Right lung (tissue), 10 donors: Measurements from ENCODE around the gene SYT15B. TPM values are rescaled to one million over a fixed set of nuclear protein-coding genes. Genes with fewer than 3 reads are reported as not detected.
"Not testable (repeated sequence)": the region's sequence is repeated elsewhere in the genome, so short reads cannot be mapped to it uniquely, and the experiment has no call there.

Experiments
- DNase-seq, 2 donors: peaks; one replicate each; pipeline ENCODE4 v3.0.0-alpha.2; 2013
- long read RNA-seq, 8 donors: transcript quantifications; one replicate each; lab custom pipeline, GENCODE V29; 2026
- polyA plus RNA-seq, 5 donors: library from polyadenylated mRNA; unstranded; fragments of 120-200 nt; gene quantifications; one replicate each; pipeline versions ENCODE4 v1.2.1 to v1.2.3, GENCODE V29; 2013; ENCODE audit warnings: inconsistent platforms in 1 of 5, low replicate concordance in 1 of 5; ENCODE audit not compliant: insufficient read length in 5 of 5, insufficient read depth in 1 of 5

The SYT15B gene
- polyA plus RNA-seq = 10 to 100 TPM in 1 of 5 donors, 1 to 10 TPM in 4; 2.2 to 16.2 (median 7.1) TPM
- long read RNA-seq, donor 1 = 0 reads
- long read RNA-seq, donor 2 = 0 reads
- long read RNA-seq, donor 3, partial matches to known transcripts = 19 of 19 reads
- long read RNA-seq, donor 3, other reads (novel, unspliced or antisense) = 0 of 19 reads
- long read RNA-seq, donor 4, partial matches to known transcripts = 6 of 11 reads
- long read RNA-seq, donor 4, other reads (novel, unspliced or antisense) = 5 of 11 reads
- long read RNA-seq, donor 5, partial matches to known transcripts = 5 of 5 reads
- long read RNA-seq, donor 5, other reads (novel, unspliced or antisense) = 0 of 5 reads
- long read RNA-seq, donor 6, partial matches to known transcripts = 0 of 3 reads
- long read RNA-seq, donor 6, other reads (novel, unspliced or antisense) = 0 of 3 reads
- long read RNA-seq, donor 7, full-length matches to known transcripts = 1 of 20 reads
- long read RNA-seq, donor 7, partial matches to known transcripts = 19 of 20 reads
- long read RNA-seq, donor 7, other reads (novel, unspliced or antisense) = 0 of 20 reads
- long read RNA-seq, donor 8 = 0 reads

DNA sequence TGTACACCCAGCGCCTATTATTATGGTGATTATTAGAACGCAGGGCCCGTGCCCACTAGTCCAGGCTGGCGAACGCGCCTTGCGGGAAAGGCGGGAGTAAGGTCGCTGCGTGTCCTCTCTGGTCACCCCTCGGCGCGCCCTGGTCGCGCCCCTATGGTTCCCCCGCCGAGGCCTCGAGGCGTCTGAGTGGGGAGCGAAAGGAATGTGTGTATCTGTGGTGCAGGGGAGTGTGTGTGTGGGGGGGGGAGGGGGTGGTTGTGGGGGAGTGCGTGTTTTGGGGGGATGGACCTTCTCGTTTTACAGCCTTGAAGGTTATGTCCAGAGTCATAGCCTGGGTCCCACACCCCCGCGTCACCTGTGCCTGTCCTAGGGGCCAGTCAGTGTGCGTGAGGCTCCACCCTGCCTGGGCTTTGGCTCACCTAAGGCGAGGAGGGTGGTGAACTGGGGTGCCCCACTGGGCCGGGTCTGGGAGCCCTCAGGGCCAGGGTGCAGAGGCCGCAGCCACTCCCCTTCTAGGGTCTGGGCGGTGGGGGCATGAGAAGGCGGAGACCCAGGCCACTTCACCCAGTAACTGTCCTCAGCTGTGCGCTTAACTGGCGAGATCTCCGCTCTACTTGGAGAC lies at the start of gene SYT15B:
Gene SYT15B (minus strand): TSS at position 39 of the 622 bp plus-strand sequence. CDS start 952 bp downstream, outside the sequence.
- DNase-seq = not testable (repeated sequence)

DNA sequence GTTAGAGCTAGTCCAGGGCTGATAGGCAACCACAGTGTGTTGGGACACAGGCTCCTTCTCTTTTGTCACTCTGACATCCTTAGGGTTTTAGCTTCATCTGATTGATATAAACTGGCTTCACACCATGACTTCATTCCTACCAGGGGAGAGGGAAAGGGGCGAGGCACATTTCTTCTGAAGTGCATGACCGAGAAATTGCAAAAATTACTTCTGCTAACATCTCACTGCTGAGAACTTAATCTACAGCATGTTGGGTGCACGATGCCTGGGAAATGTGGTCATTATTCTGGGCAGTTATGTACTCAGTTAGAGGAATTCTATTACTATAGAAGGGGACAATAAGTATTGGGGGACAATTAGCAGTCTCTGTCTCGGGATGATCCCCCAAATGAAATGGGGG lies 16.2 kb upstream of the SYT15B start:
- DNase-seq = not testable (repeated sequence)

DNA sequence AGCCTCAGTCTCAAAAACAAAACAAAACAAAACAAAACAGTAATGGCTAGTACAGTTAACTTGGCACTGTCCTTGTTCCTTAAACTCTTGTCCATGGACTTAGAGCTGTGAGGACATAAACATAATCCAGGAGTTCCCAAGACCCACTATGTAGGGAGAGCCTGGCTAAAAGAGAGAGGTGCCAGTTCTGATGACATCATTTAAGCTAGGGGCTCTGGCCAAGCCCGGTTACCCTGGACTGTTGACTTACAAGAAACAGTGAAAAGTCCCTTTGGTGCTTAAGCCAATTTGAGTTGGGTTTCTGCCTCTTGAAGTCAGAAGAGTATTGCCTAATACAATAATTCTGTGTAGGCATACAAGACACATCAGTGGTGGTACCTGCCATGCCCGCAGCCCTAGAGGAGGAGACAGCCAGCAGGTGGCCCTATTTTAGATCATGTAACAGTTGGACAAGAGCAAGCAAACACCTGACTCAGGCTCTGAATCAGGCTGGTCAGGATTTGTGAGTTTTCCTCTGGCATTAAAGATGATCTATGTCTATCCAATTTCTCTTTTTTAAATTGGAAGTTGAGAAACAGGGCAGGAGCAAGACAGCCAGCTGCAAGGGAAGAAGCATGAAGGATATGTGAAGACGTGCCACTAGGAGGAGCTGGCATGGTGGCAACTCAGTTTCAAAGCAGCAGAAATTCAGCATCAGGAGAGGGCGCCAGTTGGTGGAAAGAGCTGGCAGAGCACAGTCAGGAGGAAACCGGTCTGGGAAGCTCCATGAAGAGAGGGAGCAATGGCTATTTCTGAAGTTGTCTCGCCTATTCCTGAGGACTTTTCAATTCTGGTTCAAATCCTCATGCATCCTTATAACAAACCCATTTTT lies 12.2 kb upstream of the SYT15B start:
- DNase-seq = peak; percentile 31 to 33

DNA sequence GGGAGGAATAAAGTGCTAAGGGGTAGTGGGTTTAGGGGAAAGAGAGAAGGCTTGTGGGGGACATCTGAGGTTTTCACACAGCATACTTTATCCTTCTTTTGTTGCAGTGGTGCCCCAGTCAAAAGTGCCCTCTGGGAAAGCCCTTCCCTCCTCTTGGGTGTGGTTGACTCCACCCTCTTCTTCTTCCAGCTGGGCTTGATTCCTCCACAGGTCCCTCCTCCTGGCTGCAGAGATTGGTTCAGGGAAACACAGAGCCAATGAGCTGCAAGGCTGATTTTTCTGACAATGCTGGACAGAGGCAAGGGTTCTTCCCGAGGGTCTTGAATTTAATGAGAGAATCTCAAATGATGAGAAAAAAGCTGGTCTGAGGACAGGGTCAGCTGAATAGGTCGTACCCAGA lies 7.4 kb upstream of the SYT15B start:
- DNase-seq = not testable (repeated sequence)

DNA sequence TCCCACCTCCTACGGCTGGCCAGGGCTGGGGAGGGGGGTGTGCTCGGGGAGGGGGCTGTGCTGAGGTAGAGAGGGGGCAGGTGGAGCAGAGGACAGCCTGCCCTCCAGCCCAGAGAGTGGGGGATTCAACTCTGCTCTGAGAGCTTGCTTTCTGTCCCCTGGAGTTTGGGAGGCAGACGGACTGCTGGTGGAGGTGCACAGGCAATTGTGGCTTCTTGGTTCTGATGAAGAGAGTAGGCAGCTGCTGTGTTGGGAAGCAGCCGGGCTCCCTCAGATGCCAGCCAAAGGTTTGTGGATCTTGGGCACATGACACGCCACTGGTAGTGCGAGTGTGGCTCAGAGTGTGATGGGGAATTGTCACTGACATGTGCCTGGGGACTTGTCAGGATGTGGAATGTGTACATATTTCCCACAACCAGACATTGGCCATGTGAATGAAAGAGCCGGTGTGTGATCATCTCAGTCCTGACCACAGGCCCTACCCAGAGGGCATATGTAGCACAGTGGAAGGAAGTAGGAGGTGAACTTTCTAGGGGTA lies 5.3 kb upstream of the SYT15B start:
- not testable (repeated sequence) for DNase-seq

DNA sequence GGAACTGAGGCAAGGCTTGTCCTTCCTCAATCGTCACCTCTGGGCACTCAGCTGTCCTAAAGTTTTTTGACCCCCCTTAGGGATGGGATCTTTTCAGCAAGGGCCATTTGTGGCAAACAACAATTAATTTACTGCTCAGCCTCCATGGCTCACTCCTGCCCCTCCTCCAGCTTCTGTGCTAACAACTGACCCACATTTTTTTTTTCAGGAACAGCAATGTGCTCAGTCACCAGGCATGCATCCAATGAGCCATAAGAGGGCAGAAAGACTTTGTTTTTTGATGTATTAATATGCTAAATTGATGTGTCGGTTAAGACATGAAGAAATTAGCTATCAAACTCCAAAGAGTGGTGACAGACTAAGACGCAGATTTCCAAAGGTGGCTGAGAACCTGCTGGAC lies 4.7 kb upstream of the SYT15B start:
- not testable (repeated sequence) for DNase-seq

DNA sequence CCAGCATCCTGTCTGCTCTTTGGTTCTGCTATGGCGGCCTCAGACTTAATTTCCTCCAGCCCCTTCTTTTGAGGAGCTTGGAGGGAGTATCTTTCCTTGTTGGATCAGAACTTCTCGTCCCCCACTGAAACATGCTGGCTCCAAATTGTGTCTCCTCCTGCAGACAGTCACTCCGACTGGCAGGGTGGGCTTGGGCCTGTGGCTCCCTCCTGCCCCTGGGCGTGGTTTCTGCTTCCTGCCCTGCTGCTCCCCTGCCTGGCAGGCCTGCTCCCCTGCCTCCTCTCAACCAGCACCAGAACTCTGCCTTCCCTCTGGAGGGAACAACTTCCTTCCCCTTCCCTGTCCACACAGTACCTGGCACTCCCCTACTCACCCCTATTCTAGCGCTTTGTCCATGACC lies 3.8 kb upstream of the SYT15B start:
- not testable (repeated sequence) for DNase-seq

DNA sequence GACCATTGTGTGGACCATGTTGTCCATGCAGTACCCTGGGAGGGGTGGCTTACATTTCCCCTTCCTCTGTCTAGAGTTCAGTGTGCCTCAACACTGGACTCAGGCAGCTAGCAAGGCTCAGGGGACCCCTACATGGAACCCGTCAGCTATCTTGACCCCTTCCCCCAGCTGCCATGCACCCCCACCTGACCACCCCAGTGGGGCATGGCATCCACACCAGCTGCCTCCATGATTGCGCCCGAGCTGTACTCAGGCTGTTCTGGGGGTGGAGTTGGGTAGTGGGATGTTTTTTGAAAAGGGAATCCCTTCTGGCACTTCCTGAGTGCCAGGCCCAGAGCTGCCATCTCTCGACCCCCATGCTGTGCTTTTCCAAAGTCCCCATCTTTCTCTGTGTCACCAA lies 1.8 kb upstream of the SYT15B start:
- DNase-seq = not testable (repeated sequence)

DNA sequence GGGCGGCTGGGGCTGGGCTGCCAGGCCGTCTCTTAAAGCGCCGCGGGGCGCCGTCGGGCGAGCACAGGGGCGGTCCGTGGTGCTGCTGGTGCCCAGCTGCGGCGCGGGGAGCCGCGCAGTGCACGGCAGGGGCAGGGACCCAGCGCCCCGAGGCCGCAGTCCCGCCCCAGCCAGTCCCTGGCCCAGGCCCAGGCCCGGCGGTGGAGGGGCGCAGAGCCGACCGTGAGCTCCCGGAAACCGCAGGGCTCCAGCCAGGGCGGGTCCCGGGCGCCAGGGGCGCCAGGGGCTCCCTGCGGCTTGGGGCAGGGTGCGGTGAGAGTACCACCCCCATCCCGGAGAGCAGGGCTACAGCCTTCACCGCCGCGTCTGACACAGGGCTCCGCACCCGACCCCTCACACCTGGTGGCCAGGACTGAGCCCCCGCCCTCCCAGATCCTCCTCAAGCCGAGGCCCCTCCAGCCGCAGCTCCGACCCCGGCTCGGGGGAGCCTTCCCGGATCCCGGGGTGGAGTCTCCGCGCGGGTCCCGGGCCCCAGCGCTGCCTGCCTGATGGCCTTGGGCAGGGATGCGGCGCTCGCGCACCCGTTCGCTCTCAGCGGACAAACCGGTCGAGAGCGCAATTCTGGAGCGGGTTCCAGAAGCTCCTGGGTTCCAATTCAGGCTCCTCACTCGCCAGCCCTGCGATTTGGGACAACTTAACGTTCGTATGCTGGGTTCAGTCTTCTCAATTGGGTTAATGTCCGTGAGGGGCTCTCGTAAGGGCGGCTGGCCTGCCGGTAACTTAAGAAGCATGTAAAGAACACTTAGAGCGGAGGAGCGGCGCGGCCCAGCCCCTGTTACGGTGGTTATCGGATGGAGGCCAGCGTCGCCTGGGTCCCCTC lies 478 bp downstream of the SYT15B start:
- not testable (repeated sequence) for DNase-seq

DNA sequence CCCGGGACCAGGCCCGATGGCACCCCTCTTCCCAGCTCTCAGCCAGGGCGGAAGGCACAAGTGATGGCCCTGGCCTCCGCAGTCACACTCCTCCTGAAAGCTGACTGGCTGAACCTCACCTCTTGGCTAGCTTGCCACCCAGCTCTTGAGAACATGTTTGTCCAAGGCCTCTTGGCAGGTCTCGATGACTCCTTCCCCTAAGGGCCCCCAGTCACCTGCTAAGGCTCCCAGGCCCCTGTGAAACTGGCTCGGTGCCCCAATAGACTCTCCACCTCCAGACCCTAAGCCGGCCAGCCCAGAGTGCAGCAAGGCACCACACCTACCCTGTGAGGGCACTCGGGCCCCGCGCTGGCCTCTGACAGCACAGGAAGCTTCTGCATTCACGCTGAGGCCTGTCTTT lies 4.5 kb downstream of the SYT15B start:
- not testable (repeated sequence) for DNase-seq

DNA sequence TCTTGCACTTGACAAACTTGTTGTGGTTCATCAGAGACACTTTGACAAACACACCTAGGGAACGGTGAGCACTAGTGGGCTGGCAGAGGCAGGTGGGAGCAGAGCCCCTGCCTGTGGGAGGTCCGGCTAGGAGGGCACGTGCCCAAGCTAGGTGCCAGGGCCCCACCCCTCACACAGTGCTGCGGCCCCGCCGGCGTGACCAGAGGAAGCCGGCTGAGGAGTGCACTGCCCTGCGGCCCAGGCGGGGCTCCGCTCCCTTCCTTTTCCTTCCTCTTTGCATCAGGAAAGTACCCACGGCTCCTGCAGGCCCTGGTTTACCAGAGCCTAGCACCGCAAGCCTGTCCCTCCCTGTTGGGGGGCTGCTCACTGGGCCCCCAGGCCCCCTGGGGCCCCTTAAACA lies 7.2 kb downstream of the SYT15B start:
- not testable (repeated sequence) for DNase-seq

DNA sequence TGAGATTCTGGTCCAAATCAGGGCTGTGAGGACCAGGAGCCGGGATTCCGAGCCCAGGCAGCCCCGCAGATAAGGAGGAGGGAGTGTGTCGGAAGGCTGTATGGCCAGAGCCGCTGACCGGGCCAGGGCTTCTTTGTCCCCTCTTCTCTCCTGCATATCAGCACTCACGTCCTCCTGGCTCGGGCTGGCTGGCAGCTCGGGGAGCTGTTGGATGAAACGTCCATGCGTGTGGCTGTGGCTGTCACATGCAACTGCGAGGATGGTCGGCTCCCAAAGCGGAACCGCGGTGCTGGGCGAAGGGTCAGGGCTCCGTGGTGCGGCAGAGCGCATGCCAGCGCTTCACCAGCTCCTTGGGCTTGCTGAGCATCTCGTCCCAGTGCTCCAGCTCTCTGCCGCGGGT lies 9.5 kb downstream of the SYT15B start:
- DNase-seq = not testable (repeated sequence)

DNA sequence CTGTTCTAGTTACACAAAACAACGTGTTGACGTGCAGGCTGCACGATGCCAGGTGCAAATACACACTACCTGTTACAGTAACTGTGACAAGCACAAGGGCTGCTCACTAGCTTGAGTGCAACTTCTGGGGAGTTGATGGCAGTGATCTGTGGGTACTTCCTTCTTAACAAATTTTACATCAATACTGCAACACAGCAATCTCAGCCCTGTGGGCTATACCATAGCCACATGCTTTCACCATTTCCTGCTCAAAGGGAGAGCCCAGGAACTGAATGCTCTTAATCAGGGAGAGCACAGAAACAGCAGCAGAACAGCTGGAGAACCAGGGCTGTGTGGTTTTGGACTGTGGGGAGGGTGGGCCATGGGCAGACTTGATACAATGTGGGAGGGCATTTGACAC lies 10.2 kb downstream of the SYT15B start:
- DNase-seq = not testable (repeated sequence)

DNA sequence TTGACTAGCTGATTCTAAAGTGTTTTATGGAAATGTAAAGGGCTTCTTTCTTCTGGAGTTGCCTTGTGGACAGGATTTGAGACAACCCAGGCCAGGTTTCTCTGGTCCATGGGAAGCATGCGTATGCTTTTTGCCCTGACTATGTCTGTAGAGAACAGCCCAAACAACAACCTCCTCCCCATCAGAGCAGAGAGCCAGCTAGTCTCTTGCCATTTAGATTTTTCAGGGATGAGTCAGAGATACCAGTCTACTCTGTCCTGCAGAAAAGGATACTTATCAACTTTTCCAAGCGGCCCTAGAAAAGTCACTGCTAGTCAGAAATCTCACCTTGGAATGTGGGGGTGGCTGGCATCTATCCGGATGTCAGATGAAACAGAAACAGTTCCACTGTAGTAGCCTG lies 11.6 kb downstream of the SYT15B start:
- DNase-seq = not testable (repeated sequence)

DNA sequence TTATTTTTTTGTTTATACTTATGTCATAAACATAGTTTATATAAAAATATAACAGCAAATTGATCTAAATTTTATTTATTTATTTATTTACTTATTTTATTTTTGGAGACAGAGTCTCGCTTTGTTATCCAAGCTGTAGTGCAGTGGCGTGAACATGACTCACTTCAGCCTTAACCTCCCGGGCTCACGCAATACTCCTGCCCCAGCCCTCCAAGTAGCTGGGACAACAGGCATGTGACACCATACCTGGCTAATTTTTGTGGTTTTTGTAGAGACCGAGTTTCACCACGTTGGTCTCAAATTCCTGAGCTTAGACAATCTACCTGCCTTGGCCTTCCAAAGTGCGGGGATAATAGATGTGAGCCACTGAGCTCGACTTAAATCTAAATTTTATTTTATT lies 13.0 kb downstream of the SYT15B start:
- not testable (repeated sequence) for DNase-seq

DNA sequence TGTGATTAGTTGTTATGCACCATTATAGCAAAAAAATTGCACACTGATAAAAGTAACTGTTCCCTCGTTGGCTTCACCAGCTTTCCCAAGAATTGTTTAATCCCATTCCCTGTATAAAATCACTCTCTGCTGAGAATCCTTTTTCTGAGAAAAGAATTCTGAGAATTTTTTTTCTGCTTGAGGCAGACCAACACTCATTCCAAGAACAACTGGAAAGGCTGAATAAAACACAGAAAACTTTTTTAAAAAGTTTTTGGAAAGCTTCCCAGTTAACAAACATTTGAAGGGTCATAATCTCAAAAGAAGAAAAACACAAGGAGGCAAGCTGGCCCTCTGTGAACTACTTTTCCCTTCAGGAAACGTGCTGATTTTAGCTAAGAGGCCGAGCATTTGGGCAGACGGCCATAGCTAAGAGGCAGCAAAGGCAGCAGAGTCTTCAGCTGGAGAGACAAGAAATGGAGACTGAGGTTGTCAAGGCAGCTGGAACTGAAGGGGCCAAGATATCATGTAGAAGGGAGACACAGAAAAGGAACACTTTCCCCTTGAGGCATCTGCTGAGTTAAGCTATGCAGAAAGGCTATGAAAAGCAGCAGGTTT lies 16.5 kb downstream of the SYT15B start:
- DNase-seq = peak; percentile 24 to 29

DNA sequence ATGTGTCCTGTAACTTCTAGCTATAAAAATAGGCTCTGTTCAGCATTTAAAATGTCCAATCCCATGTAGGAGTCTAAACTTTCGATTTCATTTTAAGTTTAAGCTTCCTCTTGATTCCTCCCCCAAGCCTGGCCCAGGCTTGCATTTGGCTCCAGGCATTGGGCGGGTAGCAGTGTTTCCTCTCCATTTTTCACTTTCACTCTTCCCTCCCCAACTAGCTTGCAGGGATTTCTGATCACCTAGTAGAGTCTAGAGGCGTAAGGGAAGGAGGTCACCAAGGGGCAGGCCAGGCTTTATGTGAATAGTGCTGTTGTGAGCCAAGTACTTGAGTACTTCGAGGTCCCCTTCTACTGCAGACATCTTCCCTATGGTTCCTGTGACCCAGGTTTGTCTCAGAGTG lies 18.5 kb downstream of the SYT15B start:
- not testable (repeated sequence) for DNase-seq

DNA sequence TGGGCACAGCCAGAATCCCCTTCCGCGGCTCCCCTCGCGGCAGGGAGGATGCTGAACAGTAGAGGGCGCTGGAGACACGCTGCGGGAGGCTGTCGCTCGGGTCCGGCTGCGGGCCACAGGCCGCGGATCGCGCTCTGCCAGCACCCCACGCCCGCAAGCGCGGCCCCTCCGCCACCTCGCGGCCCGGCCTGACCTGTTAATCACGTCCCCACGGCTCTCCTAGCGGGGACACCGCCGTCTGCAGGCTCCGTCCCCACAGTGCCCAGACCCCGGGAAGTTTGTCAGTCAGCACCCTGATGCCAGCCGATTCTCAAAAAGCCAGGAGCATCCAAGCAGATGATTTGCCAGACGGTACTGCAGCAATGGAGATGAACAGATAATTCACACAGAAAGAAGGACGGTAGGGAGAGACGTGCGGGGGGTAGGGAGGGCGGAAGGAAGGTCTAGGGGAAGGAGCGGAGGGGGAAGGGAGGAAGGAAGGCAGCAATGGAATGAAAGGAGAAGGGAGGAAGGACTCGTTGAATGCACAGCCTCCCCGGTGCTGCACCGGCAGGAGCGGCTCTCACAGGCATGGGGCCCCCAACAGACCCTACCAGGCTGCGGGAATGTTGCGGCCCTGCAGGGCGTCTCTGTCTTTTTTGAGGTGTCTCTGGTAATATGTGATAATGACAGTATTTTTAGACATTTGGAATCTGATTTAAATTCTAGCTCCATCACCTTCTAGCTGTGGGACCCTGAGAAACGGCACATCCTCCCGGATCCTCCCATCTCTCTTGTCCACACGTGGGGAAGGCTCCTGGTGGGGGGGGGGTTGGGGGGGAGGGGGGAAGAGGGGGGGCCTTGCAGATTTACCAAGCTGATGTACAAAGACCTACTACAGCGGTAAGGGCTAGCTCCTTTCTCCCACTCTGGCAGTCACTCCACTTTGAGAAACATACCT lies 19.5 kb downstream of the SYT15B start:
- not testable (repeated sequence) for DNase-seq

DNA sequence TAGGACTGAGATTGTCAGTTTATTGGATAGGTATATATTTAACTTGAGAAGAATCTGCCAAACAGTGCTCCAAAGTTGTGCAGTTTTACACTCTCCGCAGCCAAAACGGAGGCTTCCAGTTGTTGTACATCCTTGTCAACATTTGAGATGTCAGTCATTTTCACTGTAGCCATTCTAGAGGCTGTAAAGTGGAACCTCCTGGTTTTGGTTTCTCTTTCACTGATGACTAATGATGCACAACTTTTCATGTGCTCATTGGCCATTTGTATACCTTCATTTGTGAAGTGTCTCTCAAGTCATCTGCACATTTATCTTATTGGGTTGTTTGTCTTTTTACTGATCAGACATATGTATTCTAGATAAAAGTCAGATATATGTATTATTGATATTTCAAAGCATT lies 22.5 kb downstream of the SYT15B start:
- DNase-seq = not testable (repeated sequence)
